AG09309 (cell line): Measurements from ENCODE around the gene BACE2.

Source experiments
- DNase-seq: peaks from one replicate; pipeline ENCODE4 v3.0.0-alpha.2; 2010; ENCODE audit warnings: low read depth
- H3K4me3 ChIP-seq: 2 replicates; pipeline ENCODE4 v1.5.1; 2011; ENCODE audit warnings: mild to moderate bottlenecking, low read depth, low read length, moderate library complexity; ENCODE audit not compliant: control insufficient read depth
- TF ChIP-seq, protein P1 (sequence below): IDR thresholded peaks from 2 replicates; pipeline ENCODE4 v1.5.1; 2011; ENCODE audit warnings: mild to moderate bottlenecking, low read depth, low read length, inconsistent platforms; ENCODE audit not compliant: insufficient read depth, control insufficient read depth; ENCODE audit errors: missing control alignments

The BACE2 gene

DNA sequence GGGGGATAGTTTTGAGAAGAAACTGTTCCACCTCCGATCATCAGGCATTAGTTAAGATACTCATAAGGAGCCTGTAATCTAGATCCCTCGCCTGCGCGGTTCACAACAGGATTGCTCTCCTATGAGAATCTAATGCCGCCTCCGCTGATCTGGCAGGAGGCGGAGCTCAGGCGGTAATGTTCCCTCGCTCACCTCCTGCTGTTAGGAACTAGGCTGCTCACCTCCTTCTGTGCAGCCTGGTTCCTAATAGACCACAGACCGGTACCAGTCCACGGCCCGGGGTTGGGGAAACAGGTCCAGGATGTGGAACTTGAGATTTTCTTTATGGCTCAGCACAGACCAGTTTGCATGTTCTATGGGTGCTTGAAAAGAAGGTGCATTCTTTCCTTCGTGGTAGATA lies 121.5 kb downstream of the BACE2 start:
- DNase-seq: no peak
- TF ChIP-seq, protein P1, sequence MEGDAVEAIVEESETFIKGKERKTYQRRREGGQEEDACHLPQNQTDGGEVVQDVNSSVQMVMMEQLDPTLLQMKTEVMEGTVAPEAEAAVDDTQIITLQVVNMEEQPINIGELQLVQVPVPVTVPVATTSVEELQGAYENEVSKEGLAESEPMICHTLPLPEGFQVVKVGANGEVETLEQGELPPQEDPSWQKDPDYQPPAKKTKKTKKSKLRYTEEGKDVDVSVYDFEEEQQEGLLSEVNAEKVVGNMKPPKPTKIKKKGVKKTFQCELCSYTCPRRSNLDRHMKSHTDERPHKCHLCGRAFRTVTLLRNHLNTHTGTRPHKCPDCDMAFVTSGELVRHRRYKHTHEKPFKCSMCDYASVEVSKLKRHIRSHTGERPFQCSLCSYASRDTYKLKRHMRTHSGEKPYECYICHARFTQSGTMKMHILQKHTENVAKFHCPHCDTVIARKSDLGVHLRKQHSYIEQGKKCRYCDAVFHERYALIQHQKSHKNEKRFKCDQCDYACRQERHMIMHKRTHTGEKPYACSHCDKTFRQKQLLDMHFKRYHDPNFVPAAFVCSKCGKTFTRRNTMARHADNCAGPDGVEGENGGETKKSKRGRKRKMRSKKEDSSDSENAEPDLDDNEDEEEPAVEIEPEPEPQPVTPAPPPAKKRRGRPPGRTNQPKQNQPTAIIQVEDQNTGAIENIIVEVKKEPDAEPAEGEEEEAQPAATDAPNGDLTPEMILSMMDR: no peak
- H3K4me3 ChIP-seq: no peak overlapping the region

DNA sequence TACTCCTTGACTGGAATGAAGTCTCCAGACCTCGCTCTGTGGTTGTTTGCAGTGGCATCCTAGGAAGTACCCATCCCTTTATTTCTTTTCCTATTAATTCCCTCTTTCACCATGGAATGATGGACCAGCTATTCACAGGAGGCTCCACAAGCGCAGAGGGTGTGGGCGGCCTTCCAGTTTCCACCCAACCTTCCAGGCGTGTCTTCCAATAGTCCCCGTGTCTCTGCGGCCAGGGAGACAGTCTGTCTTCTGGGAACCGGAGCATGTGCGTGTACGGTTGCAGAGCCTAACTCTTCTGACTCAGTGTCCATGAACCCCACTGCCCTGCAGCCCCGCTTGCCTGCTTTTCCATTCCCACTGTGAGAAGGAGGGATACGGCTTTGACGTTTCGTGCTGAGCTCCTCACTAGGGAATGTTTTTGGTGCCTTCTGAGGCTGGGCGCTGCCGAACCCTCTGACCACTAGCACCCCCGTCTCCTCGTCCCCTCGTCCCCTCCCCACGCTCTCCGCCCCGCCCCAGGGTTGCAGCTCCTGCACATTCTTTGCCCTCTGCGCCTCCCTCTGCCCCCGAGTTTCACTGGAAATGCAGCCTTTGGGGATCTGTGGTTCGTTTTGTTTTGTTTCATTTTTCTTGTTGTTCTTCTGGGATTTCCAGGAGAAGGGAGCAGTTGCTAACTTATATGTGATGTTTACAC lies 122.3 kb downstream of the BACE2 start:
- H3K4me3 ChIP-seq: no peak overlapping the region; the same call in 1 of the 2 replicates
- DNase-seq: no peak
- TF ChIP-seq, protein P1: no peak

DNA sequence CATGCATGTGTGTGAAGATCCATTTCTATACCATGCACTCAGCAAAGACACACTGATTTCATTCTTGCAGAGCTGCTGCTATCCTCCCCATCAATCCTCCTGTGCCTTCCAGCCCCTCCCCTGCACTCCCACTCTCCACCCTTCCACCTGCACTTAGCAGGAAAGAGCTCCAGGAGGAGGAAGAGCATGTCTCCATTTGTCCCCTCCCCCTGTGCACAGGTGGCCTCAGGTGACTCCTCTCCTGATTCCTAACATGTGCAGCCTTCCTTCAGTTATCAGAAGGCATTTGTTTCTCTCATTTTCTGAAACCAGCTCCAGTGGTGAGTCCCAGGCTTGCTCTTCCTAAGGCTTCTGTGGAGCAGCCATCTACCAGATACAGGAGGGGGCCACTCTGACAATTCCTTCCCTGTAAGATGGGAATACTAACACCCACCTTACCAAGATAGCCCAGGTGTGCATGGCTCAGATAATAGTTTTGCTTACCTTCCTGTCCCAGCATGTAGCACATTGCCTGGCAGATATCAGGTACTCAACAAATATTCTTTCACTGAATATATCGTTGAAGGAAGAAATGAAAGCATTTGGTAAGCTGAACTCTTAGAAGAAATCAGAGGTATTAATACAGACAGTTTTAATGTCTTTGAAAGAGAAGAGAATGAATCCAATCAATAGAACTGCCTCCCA lies 126.7 kb downstream of the BACE2 start:
- no peak for DNase-seq
- TF ChIP-seq, protein P1: no peak
- H3K4me3 ChIP-seq: no peak overlapping the region

DNA sequence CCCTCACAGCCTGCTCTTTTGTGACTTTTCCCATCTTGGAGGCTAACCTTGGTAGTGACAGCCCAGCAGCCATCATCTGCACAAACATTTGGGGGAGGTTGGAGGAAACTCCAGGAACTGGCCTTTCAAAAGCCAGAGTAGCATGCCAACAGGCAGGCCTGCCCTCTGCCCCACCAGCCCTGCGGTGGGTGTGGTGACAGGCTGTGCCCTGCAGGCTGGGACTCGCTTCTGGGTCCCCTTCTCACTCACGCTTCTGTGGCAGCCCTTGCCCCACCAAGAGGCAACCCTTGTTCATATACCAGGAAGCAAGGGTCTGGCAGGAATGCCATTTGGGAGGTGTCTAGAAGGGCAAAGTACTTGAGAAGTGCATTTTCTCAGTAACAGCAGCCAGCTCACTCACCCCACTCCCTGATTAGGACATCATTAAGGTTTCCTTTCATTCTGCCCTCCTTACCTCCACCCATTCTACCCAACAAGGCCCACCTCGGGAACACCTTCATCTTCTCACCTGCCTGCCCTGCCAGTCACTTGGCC lies 127.8 kb downstream of the BACE2 start:
- no peak for DNase-seq
- TF ChIP-seq, protein P1: no peak

DNA sequence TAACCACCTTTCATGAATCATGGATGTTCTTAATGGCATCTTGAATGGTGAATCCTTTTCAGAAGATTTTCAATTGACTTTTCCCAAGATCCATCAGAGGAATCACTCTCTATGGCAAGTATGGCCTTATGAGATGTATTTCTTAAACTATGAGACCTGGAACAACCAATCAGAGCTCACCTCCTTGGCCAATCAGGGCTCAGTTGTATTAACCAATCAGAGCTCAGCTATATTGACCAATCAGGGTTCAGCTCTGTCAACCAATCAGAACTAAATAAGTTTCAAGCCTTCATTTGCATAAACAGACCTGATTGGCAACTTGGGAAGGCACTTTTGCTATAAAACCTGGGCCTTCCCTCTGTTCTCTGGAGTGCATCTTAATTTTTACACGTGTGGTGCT lies 135.0 kb downstream of the BACE2 start:
- TF ChIP-seq, protein P1: no peak
- H3K4me3 ChIP-seq: no peak overlapping the region
- DNase-seq: no peak

More for the DNA sequence above, 127.8 kb downstream of the BACE2 start:
- H3K4me3 ChIP-seq: no peak overlapping the region

DNA sequence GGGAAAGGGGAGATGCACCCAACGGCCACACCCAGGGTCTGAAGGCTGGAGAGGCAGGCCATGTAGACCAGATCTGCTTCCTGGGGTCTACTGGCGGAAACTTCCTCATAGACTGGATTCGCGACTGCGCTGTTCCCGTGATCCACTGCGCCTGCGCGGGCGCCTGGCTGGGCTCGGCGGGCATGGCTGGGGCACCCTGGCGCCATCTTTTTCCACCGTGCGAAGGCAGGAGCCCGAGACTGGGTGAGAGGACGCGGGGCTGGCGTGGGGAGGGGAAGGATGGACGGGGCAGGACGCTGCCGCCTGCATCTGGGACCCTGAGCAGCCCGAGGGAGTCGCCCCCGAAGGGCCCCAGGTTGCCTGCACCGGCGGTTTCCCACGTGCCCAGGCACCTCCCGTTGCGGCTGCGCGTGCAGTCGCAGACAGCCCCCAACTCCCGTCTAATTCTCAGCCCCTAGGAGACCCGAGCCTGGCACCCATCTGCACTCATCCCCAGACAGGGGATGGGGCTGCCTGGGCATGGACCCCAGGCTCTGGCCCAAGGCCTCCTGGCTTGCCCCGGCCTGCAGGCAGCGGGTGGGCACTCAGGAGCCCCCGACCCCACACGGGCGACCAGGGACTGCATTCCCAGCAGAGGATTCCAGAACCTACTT lies 136.2 kb downstream of the BACE2 start:
- TF ChIP-seq, protein P1: no peak
- no peak for DNase-seq
- H3K4me3 ChIP-seq: no peak overlapping the region
